Measurements from ENCODE around the gene OLFML2B.
"Not testable (repeated sequence)": the region's sequence is repeated elsewhere in the genome, so short reads cannot be mapped to it uniquely, and the experiment has no call there.

The OLFML2B gene

GRCh38 chr1:162035241-162035640 lies 11.6 kb upstream of the OLFML2B start:
- DNase-seq (ENCODE audit: low read depth) = no peak

DNA sequence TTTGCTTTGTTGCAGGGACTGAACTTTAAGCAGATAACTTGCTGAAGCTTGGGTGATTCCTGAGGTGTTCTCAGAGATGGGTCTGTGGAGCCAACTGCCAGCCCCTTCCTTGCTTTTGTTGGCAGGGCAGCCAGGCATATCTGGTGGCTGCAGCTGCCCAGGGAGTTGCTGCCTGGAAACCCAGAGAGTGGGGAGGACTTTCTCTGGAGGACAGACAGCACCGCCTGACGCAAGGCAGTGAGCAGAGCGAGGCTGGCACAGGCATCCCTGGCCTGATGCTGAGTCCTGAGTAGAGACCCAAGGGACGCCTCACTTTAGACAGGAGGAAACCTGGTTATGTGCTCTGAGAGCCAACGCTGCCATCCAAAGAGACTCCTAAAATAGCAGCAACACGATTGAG lies 9.8 kb upstream of the OLFML2B start:
- DNase-seq (ENCODE audit: low read depth) = no peak

- no peak for DNase-seq (ENCODE audit: low read depth)
These were observed 7.2 kb upstream of the OLFML2B start for GRCh38 chr1:162030759-162031280.

DNA sequence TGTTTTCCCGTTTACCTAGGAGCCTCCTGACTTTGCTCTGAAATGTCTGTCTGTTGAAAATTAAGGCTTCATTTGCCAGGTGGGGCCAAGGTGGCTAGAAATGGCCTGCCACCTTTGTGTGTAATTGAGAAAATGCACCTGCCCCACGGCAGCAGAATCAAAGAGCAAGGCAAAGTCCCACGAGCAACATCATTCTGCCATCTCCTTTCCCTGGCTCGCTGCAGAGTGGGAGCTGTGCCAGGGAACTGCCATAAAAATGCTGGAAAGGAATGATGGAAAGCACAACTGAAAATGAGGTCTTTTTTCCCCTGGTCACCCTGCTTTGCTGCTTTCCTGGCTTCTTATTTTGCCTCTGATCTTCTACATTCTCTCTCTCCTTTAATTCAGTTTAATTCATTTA lies 5.5 kb upstream of the OLFML2B start:
- no peak for DNase-seq (ENCODE audit: low read depth)

GRCh38 chr1:162028726-162029125 lies 5.1 kb upstream of the OLFML2B start:
- DNase-seq (ENCODE audit: low read depth) = no peak

GRCh38 chr1:162026881-162027280 lies 3.2 kb upstream of the OLFML2B start:
- no peak for DNase-seq (ENCODE audit: low read depth)

- DNase-seq (ENCODE audit: low read depth) = no peak
These were observed 1.9 kb upstream of the OLFML2B start for GRCh38 chr1:162025541-162025940.

DNA sequence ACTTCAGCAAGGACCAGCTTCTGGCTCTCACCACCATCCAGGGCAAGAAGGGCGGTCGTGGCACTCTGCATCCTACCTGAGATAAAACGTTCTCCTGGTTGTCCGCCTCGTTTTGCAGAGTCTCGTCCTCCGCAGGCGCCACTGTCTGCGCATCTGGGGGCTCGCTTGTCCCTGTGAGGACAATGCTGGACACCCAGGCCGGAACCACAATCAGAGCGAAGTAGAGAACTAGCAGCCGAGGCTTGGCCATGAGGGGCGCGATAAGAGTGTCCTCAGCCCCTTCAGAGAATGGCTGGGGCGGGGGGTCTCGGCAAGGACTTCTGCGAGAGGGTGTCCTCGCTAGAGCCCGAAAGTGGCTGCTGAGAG lies 505 bp downstream of the OLFML2B start:
- no peak for DNase-seq (ENCODE audit: low read depth)

DNA sequence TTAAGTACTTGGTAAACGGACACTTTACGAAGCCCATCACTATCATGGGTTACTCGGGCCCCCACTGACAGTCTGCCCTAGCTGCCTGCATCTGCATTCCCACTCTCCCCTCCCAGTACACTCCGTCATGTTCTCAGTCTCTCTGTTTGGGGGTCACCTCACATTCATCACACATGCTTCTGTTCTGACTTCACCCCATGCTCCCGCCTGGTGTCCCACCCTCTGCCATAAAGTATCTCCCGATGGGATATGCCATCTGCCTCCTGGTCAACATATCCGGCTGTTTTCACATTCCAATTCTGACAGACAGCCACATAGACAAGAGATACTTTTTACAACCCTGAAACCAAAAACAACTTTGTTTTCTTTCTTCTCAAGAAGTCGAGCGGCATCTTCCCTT lies 1.0 kb downstream of the OLFML2B start:
- no peak for DNase-seq (ENCODE audit: low read depth)

GRCh38 chr1:162021124-162021523 lies 2.5 kb downstream of the OLFML2B start:
- DNase-seq (ENCODE audit: low read depth) = no peak

GRCh38 chr1:162020150-162020549 lies 3.5 kb downstream of the OLFML2B start:
- no peak for DNase-seq (ENCODE audit: low read depth)

DNA sequence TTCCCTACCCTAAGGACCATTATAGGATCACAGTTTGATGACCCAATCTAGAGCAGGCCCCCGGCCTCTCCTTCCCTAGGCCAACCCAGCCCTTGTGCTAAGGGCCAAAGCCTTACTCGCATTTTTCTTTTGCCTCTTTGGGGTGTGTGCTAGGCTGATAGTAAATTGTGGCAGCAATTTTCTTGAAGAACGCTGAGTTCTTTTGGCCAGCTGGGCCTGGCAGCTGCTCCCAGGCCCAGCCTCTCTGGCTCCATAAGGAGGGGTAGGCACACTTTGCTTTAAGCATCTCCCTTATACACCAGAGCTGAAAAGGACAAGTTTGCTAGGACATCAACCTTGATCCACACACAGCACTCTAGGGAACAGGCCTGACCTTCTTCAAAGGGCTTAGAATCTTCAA lies 4.2 kb downstream of the OLFML2B start:
- DNase-seq (ENCODE audit: low read depth) = no peak

- DNase-seq (ENCODE audit: low read depth) = no peak
These were observed 4.7 kb downstream of the OLFML2B start for GRCh38 chr1:162019006-162019405.

GRCh38 chr1:162018418-162018817 lies 5.3 kb downstream of the OLFML2B start:
- DNase-seq (ENCODE audit: low read depth) = no peak

DNA sequence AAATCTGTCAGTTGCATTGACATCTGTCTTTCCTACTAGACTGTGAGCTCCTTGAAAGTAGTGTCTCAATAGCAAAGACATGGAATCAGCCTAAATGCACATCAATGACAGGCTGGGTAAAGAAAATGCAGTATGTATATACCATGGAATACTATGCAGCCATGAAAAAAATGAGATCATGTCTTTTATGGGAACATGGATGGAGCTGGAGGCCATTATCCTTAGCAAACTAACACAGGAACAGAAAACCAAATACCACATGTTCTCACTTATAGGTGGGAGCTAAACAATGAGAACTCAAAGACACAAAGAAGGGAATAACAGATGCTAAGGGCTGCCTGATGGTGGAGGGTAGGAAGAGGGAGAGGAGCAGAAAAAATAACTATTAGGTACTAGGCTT lies 5.9 kb downstream of the OLFML2B start:
- DNase-seq (ENCODE audit: low read depth) = not testable (repeated sequence)

GRCh38 chr1:162016631-162017030 lies 7.0 kb downstream of the OLFML2B start:
- DNase-seq (ENCODE audit: low read depth) = no peak

DNA sequence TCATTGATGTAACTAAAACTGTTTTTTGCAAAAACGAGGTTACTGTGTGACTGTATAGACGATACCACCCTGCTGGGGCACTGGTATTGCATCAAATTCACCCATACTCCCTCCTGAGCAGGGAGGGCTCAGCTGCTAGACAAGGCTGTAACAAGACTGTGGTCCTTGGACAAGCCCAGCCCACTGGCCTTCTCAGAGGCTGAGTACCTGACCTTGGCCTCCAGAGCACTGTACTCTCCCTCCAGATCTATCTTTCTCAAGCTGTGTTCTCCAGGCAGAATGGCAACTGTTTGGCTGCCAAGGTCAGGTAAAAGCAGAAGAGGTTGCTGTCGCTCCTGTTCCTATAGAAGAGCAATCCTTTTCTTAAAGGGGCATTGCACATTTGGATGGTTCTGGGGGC lies 8.5 kb downstream of the OLFML2B start:
- DNase-seq (ENCODE audit: low read depth) = no peak

DNA sequence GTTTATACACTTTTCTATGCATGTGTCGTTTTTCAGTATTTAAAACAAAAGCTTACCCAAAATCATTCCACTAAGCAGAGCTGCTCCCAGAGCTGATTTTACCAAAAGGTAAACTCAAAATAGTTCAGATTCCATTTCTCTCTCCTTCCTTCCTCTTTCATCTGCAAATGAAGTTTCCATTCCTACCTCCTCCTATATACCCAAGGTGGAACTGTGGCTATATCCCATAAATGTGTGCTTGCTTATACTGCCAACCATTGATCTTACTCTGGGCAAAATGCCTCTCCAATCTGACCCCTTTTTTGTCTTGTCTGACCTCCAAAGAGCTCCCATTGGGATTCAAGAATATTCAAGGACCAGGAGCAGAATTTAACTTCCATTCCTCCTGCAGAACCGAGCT lies 9.5 kb downstream of the OLFML2B start:
- no peak for DNase-seq (ENCODE audit: low read depth)

DNA sequence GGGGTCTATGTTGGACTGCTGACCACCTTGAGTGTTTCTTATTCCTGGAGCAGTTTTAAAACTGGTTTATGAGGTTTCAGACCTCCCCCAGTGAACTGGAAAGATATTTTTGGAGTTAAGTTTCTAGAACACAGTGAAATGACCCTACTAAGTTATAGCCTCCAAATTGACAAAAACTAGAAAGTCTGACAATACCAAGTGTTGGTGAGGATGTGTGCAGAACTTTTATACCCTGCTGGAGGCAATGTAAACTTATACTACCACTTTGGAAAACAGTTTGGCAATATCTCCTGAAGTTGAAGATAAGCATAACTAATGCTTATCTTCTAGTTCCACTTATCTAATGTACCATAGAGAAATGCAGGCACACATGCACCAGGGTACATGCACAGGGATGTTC lies 10.4 kb downstream of the OLFML2B start:
- DNase-seq (ENCODE audit: low read depth) = no peak

GRCh38 chr1:162011337-162012012 lies 12.2 kb downstream of the OLFML2B start:
- no peak for DNase-seq (ENCODE audit: low read depth)

GRCh38 chr1:162010175-162010506 lies 13.5 kb downstream of the OLFML2B start:
- no peak for DNase-seq (ENCODE audit: low read depth)

DNA sequence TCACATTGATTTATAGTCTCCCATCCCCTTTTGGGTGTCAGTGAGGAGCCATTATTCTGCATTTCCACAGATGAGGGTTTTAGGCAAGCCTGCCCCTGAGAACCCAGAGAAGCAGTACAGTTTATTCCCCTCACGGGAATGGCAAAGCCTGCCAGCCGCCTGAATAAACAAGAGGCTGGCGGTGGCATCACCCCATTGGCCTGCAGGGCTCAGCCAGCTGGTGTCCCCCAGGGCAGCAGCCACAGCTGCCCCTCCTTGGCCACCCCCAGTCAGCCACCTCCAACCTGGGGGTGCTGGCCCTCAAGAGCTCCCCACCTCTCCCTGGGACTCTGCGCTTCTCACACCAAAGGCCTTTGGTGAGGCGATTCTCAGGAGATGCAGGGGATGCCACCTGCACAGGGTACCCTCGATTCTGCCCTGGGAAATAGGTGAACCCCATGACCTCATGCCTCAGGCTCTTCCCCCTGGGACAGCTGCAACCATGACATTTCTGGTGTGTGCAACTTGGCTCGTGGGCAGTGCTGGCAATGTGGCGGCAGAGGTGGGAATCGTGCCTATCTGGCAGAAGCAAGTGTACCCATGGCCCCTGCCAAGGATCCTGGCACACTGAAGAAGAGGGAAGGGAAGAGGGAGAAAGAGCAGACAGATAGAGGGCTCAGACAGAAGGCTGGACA lies 14.0 kb downstream of the OLFML2B start:
- DNase-seq (ENCODE audit: low read depth) = no peak

- DNase-seq (ENCODE audit: low read depth) = no peak
These were observed 14.9 kb downstream of the OLFML2B start for GRCh38 chr1:162008799-162009198.

GRCh38 chr1:162007466-162007865 lies 16.2 kb downstream of the OLFML2B start:
- DNase-seq (ENCODE audit: low read depth) = no peak
